D721Med (cell line): ENCODE data around the gene ANKRD50.

Source experiments
- DNase-seq: peaks from one replicate; pipeline ENCODE4 v3.0.0; 2011; ENCODE audit warnings: low spot score; ENCODE audit not compliant: insufficient read length
- FAIRE-seq: peaks from 2 replicates; lab custom pipeline; 2011; peaks lifted over from hg19 to GRCh38; lab: Jason Lieb, UNC
- CTCF ChIP-seq: IDR thresholded peaks from 2 replicates; pipeline ENCODE4 v1.5.1; 2012; ENCODE audit warnings: mild to moderate bottlenecking, control low read depth; ENCODE audit not compliant: insufficient read depth; ENCODE audit errors: missing control alignments

Gene ANKRD50

GRCh38 chr4:124640022-124640730 is 72.4 kb downstream of the ANKRD50 start:
- DNase-seq (no peak), FAIRE-seq (no peak)
- TF ChIP-seq CTCF, result no peak

- FAIRE-seq (no peak), DNase-seq (no peak)
- TF ChIP-seq CTCF, result no peak
Measured at GRCh38 chr4:124637321-124637720, 75.2 kb downstream of the ANKRD50 start.

- FAIRE-seq (no peak), DNase-seq (no peak)
- no peak for TF ChIP-seq CTCF
Measured at GRCh38 chr4:124636788-124637187, 75.7 kb downstream of the ANKRD50 start.

- FAIRE-seq (no peak), DNase-seq (no peak)
- TF ChIP-seq CTCF, result no peak
Measured at GRCh38 chr4:124635331-124635730, 77.2 kb downstream of the ANKRD50 start.

- DNase-seq, result no peak
- no peak for FAIRE-seq
- no peak for TF ChIP-seq CTCF
Measured at GRCh38 chr4:124633285-124633941, 79.1 kb downstream of the ANKRD50 start.

- TF ChIP-seq CTCF, result no peak
- FAIRE-seq (no peak), DNase-seq (no peak)
Measured at GRCh38 chr4:124632439-124632838, 80.1 kb downstream of the ANKRD50 start.

GRCh38 chr4:124631760-124632159 is 80.8 kb downstream of the ANKRD50 start:
- DNase-seq (no peak), FAIRE-seq (no peak)
- no peak for TF ChIP-seq CTCF
